H9 (cell line): ENCODE results near the gene VSX1. TPM values are rescaled to one million over a fixed set of nuclear protein-coding genes. Genes with fewer than 3 reads are reported as not detected.

Experiments
- DNase-seq: peaks from one replicate; pipeline ENCODE4 v3.0.0-alpha.2; 2017
- H2AFZ ChIP-seq: one replicate; pipeline ENCODE4 v1.6.1; 2013; ENCODE audit warnings: mild to moderate bottlenecking, low read length, control low read depth, moderate library complexity
- H2AK5ac ChIP-seq: 2 replicates; pipeline ENCODE4 v1.6.1; 2013; ENCODE audit warnings: low read length, control low read depth, mixed read lengths; ENCODE audit not compliant: insufficient read length
- H2BK120ac ChIP-seq: one replicate; pipeline ENCODE4 v1.6.1; 2013; ENCODE audit warnings: low read depth, mild to moderate bottlenecking, low read length, control low read depth, inconsistent platforms; ENCODE audit not compliant: poor library complexity, severe bottlenecking
- H2BK12ac ChIP-seq: 2 replicates; pipeline ENCODE4 v1.6.1; 2013; ENCODE audit warnings: low read length, control low read depth, mixed read lengths, low read depth; ENCODE audit not compliant: insufficient read length
- H2BK15ac ChIP-seq: 2 replicates; pipeline ENCODE4 v1.6.1; 2013; ENCODE audit warnings: low read depth, low read length, control low read depth
- H2BK20ac ChIP-seq: one replicate; pipeline ENCODE4 v1.6.1; 2013; ENCODE audit warnings: low read depth, mild to moderate bottlenecking, low read length, control low read depth, inconsistent platforms; ENCODE audit not compliant: poor library complexity, severe bottlenecking
- H2BK5ac ChIP-seq: 2 replicates; pipeline ENCODE4 v1.6.1; 2013; ENCODE audit warnings: low read length, control low read depth, mixed read lengths; ENCODE audit not compliant: insufficient read length
- H3K14ac ChIP-seq: 2 replicates; pipeline ENCODE4 v1.6.1; 2013; ENCODE audit warnings: low read length, control low read depth; ENCODE audit not compliant: insufficient read depth
- H3K18ac ChIP-seq: 2 replicates; pipeline ENCODE4 v1.6.1; 2013; ENCODE audit warnings: low read depth, mild to moderate bottlenecking, mixed read lengths, low read length, control low read depth; ENCODE audit not compliant: insufficient read length
- H3K23ac ChIP-seq: 2 replicates; pipeline ENCODE4 v1.6.1; 2013; ENCODE audit warnings: low read length, control low read depth, mixed read lengths, low read depth; ENCODE audit not compliant: insufficient read length
- H3K23me2 ChIP-seq: 2 replicates; pipeline ENCODE4 v1.6.1; 2013; ENCODE audit warnings: low read depth, mild to moderate bottlenecking, mixed read lengths, low read length, control low read depth; ENCODE audit not compliant: insufficient read length, poor library complexity, severe bottlenecking
- H3K27ac ChIP-seq: 2 replicates; pipeline ENCODE4 v1.5.1; 2013; ENCODE audit warnings: low read length, control low read depth, mixed read lengths, low read depth; ENCODE audit not compliant: insufficient read length
- H3K27me3 ChIP-seq: 2 replicates; pipeline ENCODE4 v1.6.1; 2013; ENCODE audit warnings: low read length, control low read depth, inconsistent platforms; ENCODE audit not compliant: insufficient read depth
- H3K4ac ChIP-seq: 2 replicates; pipeline ENCODE4 v1.6.1; 2013; ENCODE audit warnings: low read depth, mild to moderate bottlenecking, control low read depth, inconsistent platforms, low read length, moderate library complexity
- H3K4me1 ChIP-seq: 2 replicates; pipeline ENCODE4 v1.6.1; 2013; ENCODE audit warnings: low read length, control low read depth, inconsistent platforms; ENCODE audit not compliant: insufficient read depth
- H3K4me2 ChIP-seq: 2 replicates; pipeline ENCODE4 v1.6.1; 2013; ENCODE audit warnings: low read length, control low read depth, mixed read lengths; ENCODE audit not compliant: insufficient read length, insufficient read depth
- H3K56ac ChIP-seq: 2 replicates; pipeline ENCODE4 v1.6.1; 2013; ENCODE audit warnings: low read depth, mild to moderate bottlenecking, mixed read lengths, low read length, control low read depth; ENCODE audit not compliant: insufficient read length
- H3K79me1 ChIP-seq: 2 replicates; pipeline ENCODE4 v1.6.1; 2013; ENCODE audit warnings: low read depth, mild to moderate bottlenecking, moderate library complexity, low read length, control low read depth, inconsistent platforms; ENCODE audit not compliant: insufficient read depth, poor library complexity, severe bottlenecking
- H3K79me2 ChIP-seq: 2 replicates; pipeline ENCODE4 v1.6.1; 2013; ENCODE audit warnings: low read length, control low read depth, inconsistent platforms; ENCODE audit not compliant: insufficient read depth
- H3K9ac ChIP-seq: 2 replicates; pipeline ENCODE4 v1.6.1; 2013; ENCODE audit warnings: low read length, control low read depth, mixed read lengths; ENCODE audit not compliant: insufficient read length; ENCODE audit errors: extremely low read depth
- H3K9me3 ChIP-seq: one replicate; pipeline ENCODE4 v1.6.1; 2013; ENCODE audit warnings: low read depth, low read length, inconsistent platforms; ENCODE audit not compliant: control insufficient read depth
- H3T11ph ChIP-seq: one replicate; pipeline ENCODE4 v1.6.1; 2013; ENCODE audit warnings: mild to moderate bottlenecking, low read length, control low read depth, inconsistent platforms
- H4K20me1 ChIP-seq: one replicate; pipeline ENCODE4 v1.6.1; 2013; ENCODE audit not compliant: control insufficient read depth, insufficient read length, insufficient read depth
- H4K5ac ChIP-seq: 2 replicates; pipeline ENCODE4 v1.6.1; 2013; ENCODE audit warnings: low read depth, mild to moderate bottlenecking, mixed read lengths, low read length, control low read depth; ENCODE audit not compliant: insufficient read length
- H4K8ac ChIP-seq: replicated peaks from 2 replicates; pipeline ENCODE4 v1.6.1; 2013; ENCODE audit warnings: low read length, control low read depth, mixed read lengths, low read depth; ENCODE audit not compliant: insufficient read length
- H4K91ac ChIP-seq: 2 replicates; pipeline ENCODE4 v1.6.1; 2013; ENCODE audit warnings: low read depth, mild to moderate bottlenecking, moderate library complexity, mixed read lengths, low read length, control low read depth; ENCODE audit not compliant: insufficient read length
- H3K27ac Mint-ChIP-seq, 3 experiments: 2 replicates in 2 of 3; 3 replicates in 1 of 3; pipeline ENCODE4 v1.8.0; 2020 to 2021; ENCODE audit warnings: mixed read lengths in 3 of 3, mild to moderate bottlenecking in 1 of 3, moderate library complexity in 1 of 3
- H3K27me3 Mint-ChIP-seq: 2 replicates; pipeline ENCODE4 v1.8.0; 2021; ENCODE audit warnings: low read depth, mild to moderate bottlenecking, moderate library complexity, mixed read lengths
- H3K36me3 Mint-ChIP-seq, 3 experiments: 2 replicates in 2 of 3; 3 replicates in 1 of 3; pipeline ENCODE4 v1.8.0; 2020 to 2021; ENCODE audit warnings: low read depth in 3 of 3, mixed read lengths in 3 of 3; ENCODE audit not compliant: insufficient read depth in 1 of 3
- H3K4me1 Mint-ChIP-seq, 2 experiments: 2 replicates each; pipeline ENCODE4 v1.8.0; 2020; ENCODE audit warnings: mixed read lengths in 2 of 2
- H3K4me3 Mint-ChIP-seq, 2 experiments: 2 replicates in 1 of 2; 3 replicates in 1 of 2; pipeline ENCODE4 v1.8.0; 2020 to 2021; ENCODE audit warnings: mild to moderate bottlenecking in 2 of 2, mixed read lengths in 2 of 2, moderate library complexity in 1 of 2
- H3K9me3 Mint-ChIP-seq, 2 experiments: 2 replicates in 1 of 2; 3 replicates in 1 of 2; pipeline ENCODE4 v1.8.0; 2020; ENCODE audit warnings: mild to moderate bottlenecking in 2 of 2, mixed read lengths in 2 of 2, moderate library complexity in 1 of 2
- CTCF ChIP-seq: fragments of 200-600 bp; sonication (generic); conservative IDR thresholded peaks from 3 replicates; pipeline ENCODE4 v1.8.0; 2021; ENCODE audit warnings: antibody characterized with exemption, mild to moderate bottlenecking
- WGBS: extraction: QIAGEN DNeasy Blood & Tissue Kit; methylation state at CpG from one replicate; pipeline ENCODE4 v1.1.7; 2013; ENCODE audit warnings: missing lambda C conversion rate, low lambda C conversion rate, mixed read lengths; ENCODE audit not compliant: insufficient read length; ENCODE audit errors: extremely low coverage; 5-methylcytosine and 5-hydroxymethylcytosine counted together
- total RNA-seq: library from RNA; stranded (reverse); gene quantifications from 2 replicates; pipeline ENCODE4 v1.2.1, GENCODE V29; 2021

The VSX1 gene
- total RNA-seq, 1 experiment from 2014 or later: not detected

GRCh38 chr20:25042531-25043498, 39.1 kb downstream of the VSX1 start:
- H3K79me2 ChIP-seq: no peaks in the 10 kb centered on the region
- H2BK12ac ChIP-seq: no peak overlapping the region
- H3K56ac ChIP-seq: no peak overlapping the region
- DNase-seq: no peak
- H3K4ac ChIP-seq: no peak overlapping the region
- Mint-ChIP-seq H3K9me3 (no peaks in the 10 kb centered on the region), H3K27me3 (peaks cover 4% of the 10 kb centered on the region; the same call in 1 of the 2 replicates), H3K4me3 (no peak overlapping the region), H3K27ac (peak overlapping the region in 2 of 3 experiments; percentile 10 to 17; a peak in 2 of 7 replicates), H3K36me3 (no peaks in the 10 kb centered on the region), H3K4me1 (peaks cover 2% of the 10 kb centered on the region in 2 experiments; a peak in 1 of 4 replicates)
- no peaks in the 10 kb centered on the region; the same call in 1 of the 2 replicates for H3K27me3 ChIP-seq
- no peak overlapping the region for H2BK20ac ChIP-seq
- no peak overlapping the region for H3K18ac ChIP-seq
- H4K5ac ChIP-seq: no peak overlapping the region
- no peaks in the 10 kb centered on the region for H3K79me1 ChIP-seq
- no peak overlapping the region for H3K4me2 ChIP-seq
- H3T11ph ChIP-seq: no peak overlapping the region
- H4K8ac ChIP-seq: no peak overlapping the region
- no peak overlapping the region for H2BK15ac ChIP-seq
- H4K91ac ChIP-seq: peak overlapping the region; percentile 40
- H3K4me1 ChIP-seq: peaks cover 2% of the 10 kb centered on the region; the same call in 1 of the 2 replicates
- no peak overlapping the region for H3K9ac ChIP-seq
- H3K23ac ChIP-seq: no peak overlapping the region
- TF ChIP-seq CTCF: no peak
- no peaks in the 10 kb centered on the region for H4K20me1 ChIP-seq
- no peak overlapping the region for H3K27ac ChIP-seq
- H2BK5ac ChIP-seq: no peak overlapping the region
- WGBS: no CpG with 5 or more reads among the region's 14 CpGs
- H2AFZ ChIP-seq: no peak overlapping the region
- H2AK5ac ChIP-seq: no peak overlapping the region
- no peak overlapping the region for H2BK120ac ChIP-seq
- no peak overlapping the region; the same call in 1 of the 2 replicates for H3K14ac ChIP-seq
- no peaks in the 10 kb centered on the region for H3K23me2 ChIP-seq
- H3K9me3 ChIP-seq: no peaks in the 10 kb centered on the region
